GM21619 (cell line): ENCODE measurements around the gene CSNK1D.

Experiments
- ATAC-seq: cut with Tn5 transposase; IDR thresholded peaks from one replicate; pipeline ENCODE4 v1.9.1; 2021; ENCODE audit not compliant: unreplicated experiment

The CSNK1D gene

DNA sequence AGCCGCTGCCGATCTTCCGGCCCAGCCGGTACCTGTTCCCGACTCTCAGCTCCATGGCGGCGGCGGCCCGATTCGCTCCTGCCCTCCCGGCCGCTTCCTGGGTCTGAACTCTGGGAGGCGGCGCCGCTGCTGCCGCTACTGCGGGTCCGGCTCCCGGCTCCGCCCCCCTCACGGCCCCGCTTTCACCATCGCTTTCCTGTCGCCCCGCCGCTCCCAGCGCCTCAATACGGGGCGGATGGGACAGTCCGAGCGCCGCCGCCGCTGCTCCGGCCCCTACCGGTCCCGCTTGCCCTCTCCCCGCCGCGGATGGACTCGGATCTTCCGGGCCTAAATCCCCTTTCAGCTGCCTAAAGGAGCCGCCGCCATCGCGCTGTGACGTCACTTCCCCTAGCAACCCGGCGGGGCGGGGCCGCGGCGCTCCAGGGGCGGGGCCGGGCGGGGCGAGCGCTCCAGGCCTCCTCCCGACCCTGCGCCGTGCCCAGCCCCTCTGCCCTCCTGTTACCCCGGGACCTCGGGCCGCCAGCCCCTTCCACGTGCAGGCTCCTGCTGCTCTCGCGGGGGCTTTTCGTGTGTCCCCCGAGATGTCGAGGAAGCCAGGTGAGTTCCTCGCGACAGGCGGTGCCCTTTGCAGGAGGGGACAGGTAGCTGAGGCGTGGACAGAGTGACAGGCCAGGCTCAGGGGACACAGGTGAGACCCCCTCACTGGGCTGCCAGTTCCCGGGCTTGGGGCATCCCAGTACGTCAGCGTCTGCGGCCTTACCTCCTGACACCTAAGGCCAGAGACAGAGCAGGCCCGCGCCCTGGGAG, at the start of gene CSNK1D:
Gene CSNK1D, minus strand, starts transcription at position 374 of the 807 bp plus-strand sequence. Its CDS starts 319 bp downstream, at position 55.
- peak; percentile 67 for ATAC-seq

DNA sequence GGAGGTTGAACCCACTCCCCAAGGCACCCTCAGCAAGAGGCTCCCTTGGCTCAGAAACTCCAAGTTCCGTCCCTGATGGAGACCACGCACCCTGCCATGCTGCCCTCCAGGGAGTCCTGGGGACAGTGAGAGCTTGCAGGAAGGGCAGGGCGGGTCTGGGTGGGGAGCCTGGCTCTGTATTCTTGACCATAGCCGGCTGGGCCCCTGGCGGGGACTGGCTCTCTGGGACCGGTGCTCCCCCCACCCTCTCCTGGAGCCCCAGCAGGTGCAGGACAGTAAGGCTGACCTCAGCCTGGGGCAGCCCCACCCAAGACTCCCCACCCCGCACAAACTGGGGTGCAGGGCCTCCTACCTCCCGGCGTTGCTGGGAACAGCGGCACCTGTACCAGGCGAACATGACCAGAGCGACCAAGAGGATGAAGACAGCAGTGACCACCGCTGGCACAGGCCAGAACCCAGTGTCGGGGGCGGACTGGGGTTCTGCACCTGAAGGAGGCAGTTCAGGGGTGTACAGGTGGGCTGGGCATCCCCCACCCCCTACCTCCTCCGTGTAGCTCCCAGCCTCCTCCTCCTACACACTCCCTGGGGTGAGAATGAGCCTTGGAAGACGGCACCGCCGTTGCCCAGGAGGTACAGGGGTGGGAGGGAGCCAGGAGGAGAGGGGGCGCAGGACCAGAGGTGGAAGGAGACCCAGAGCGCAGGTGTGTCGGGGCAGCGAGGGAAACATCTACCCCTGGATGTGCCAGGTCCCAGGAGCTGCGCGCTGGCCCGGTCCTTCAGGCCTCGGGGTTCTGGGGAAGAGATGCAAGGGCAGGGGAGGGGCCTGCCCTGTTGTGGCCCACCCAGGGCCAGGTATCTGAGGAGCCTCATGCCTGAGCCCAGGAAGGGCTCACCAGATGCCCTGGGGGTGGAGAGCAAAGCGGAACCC, 49.3 kb upstream of the CSNK1D start:
- no peak for ATAC-seq

DNA sequence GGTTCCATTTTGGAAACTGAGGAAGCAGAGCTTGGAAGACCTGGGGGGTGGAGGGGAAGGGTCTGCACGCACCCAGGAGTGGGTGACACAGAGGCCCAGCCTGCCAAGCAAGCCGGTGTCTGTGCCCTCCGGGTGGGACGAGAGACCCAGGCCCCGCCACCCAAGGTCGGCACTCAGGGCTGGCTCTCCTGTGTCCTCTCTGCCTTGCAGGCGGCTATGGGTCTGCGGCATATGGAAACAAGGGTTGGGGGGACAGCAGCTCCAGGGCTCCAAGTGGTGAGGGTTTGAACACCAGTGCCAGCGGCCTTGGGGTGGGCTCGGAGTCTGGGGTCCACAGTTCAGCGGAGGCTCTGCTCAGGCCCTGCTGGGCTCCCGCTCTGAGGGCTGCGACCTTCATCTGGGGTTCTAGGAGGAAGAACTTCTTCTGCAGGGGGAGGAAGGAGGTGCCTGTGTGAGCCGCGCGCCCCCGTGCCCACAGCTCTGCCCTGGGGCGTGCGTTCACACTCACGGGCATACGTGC, 48.5 kb upstream of the CSNK1D start:
- no peak for ATAC-seq

DNA sequence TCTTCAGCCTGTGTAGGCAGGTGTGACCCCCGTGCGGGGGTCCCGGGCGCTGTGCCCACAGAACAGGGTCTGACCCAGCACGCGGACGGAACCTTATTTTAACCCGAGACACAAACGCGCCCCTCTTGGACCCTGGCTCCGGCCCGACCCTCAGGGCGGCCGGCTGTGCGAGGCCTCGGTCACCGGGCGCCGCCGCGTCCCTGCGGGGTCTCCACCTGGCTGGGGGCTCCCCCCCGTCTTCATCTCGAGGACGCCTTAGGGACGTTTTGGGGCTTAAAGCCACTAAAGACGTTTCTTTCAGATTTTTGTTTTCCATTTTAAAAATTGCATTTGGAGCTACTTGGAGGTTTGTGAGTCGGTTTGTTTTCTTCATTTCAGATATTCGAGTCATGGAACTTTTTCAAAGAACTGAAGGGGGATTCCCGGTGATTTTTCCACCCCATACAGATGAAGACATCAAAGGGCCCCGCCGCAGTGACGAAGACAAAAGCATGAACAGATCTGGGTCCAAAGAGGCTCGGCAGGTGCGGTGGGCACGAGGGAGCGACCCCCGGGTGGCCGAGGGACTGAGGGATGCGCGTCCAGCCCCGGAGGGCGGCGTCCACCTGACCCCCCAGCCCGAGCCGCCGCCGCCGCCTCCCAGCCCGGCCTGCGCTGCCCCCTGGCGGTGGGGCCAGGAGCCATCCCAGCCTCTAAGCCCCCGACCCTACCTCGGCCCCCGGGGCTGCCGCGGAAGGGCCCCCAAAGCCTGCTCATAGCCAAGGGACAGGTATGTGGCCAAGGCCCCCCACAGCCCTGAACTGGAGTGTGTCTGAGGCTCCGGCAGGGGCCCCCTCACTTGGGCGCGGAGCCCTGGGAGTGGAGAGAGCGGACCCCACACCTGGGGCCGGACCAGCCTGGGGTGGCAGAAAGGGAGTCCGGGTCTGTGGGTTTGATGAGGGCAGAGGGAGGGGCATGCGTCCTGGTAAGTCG, 47.7 kb upstream of the CSNK1D start:
- ATAC-seq: no peak

DNA sequence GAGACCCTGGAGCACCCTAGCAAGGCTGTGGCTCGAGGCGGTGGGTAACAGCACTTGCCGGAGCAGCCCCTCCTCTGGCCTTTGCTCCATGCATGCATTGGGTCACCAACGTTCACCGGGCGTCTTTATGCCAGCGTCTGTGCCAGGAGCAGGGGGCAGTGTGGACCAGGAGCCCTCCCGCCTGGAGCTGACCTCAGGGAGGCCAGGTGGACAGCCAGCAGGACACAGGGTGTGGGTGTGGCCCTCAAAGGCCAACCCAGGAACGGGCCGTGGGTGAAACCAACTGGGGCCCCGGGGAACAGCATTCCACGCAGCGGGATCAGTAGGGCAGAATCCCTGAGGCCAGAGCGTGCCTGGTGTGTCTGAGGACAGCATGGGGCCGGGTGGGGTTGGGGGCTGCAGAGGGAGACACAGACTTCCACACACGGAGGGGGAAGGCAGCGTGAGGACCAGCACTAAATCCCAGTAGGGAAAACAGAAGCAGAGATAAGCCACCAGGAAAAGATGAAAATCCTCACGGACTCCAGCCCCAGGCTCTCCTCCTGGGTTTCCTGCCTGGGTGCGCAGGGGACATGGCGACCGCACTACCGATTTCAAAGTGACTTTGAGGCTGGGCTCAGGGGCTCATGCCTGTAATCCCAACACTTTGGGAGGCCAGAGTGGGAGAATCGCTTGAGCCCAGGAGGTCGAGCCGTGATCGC, 46.8 kb upstream of the CSNK1D start:
- no peak for ATAC-seq

DNA sequence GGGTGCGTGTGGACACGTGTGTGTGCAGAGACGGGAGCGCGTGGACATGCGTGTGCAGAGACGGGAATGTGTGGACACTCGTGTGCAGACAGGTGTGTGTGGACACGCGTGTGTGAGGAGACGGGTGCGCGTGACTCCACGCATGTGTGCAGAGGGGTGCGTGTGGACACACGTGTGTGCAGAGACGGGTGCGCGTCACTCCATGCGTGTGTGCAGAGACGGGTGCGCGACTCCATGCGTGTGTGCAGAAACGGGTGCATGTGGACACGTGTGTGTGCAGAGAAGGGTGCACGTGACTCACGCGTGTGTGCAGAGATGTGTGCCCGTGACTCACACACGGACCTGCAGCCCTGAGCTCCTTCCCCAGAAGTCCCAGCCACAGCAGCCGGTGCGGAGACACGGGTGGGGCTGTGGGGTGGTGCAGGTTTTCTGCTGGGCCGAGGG, 46.1 kb upstream of the CSNK1D start:
- ATAC-seq: no peak

DNA sequence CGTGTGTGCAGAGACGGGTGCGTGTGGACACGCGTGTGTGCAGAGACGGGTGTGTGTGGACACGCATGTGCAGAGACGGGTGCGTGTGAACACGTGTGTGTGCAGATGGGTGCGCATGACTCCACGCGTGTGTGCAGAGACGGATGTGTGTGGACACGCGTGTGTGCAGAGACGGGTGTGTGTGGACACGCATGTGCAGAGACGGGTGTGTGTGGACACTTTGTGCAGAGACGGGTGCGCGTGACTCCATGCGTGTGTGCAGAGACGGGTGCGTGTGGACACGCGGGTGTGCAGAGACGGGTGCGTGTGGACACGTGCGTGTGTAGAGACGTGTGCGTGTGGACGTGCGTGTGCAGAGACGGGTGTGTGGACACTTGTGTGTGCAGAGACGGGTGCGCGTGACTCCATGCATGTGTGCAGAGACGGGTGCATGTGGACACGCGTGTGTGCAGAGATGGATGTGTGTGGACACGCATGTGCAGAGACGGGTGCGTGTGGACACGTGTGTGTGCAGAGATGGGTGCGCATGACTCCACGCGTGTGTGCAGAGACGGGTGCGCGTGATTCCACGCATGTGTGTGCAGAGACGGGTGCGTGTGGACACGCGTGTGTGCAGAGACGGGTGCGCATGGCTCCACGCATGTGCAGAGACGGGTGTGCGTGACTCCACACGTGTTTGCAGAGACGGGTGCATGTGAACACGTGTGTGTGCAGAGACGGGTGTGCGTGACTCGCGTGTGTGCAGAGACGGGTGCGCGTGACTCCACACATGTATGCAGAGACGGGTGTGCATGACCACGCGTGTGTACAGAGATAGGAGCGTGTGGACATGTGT, 45.5 kb upstream of the CSNK1D start:
- no peak for ATAC-seq

DNA sequence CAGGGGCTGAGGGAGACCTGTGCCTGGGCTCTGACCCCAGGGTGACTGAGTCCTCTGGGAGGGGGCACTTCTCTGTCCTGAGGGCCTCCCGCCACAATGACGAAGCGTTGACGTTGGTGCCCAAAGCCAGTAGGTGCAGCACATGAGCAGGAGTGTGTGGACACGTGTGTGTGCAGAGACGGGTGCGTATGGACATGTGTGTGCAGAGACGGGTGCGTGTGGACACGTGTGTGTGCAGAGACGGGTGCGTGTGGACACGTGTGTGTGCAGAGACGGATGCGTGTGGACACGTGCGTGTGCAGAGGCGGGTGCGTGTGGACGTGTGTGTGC, 44.6 kb upstream of the CSNK1D start:
- no peak for ATAC-seq

DNA sequence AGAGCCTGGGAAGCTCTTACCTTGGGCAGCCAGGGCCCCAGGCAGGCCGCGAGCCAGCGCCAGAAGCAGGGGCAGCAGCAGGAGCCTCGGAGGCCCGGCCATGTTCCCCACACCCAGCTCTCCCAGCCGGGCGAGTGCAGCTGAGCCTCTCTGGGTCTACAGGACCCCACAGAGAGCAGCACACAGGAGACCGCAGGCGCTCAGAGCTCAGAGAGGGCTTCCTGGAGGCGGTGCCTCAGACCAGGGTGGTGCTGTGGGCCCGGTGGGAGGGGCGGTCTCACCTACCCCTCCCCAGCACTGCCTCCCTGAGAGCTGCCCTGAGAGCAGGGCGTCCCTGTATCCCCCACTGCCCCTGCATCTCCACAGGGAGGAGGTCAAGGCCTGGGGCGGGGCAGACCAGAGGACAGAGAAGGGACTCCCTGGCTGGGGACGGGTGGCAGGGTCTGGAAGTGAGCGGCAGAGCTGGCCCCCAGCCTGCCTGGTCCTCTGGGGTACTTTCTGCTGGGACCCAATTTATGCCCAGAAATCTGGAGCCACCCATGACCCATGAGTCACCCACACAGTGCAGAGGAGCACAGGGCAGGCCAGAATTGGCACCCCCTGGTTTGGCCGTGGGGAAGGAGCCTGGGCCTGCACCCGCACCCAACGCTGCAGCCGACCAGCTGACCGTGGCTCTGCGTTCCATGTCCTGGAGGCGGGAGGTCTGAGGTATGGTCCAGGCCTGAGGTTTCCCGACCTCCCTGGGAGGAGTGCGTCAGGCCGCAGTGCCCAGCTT, 44.1 kb upstream of the CSNK1D start, which contains the start of gene CD7:
Gene CD7, minus strand, starts transcription at position 215 of the 775 bp plus-strand sequence. Its CDS starts 113 bp downstream, at position 102.
- no peak for ATAC-seq

DNA sequence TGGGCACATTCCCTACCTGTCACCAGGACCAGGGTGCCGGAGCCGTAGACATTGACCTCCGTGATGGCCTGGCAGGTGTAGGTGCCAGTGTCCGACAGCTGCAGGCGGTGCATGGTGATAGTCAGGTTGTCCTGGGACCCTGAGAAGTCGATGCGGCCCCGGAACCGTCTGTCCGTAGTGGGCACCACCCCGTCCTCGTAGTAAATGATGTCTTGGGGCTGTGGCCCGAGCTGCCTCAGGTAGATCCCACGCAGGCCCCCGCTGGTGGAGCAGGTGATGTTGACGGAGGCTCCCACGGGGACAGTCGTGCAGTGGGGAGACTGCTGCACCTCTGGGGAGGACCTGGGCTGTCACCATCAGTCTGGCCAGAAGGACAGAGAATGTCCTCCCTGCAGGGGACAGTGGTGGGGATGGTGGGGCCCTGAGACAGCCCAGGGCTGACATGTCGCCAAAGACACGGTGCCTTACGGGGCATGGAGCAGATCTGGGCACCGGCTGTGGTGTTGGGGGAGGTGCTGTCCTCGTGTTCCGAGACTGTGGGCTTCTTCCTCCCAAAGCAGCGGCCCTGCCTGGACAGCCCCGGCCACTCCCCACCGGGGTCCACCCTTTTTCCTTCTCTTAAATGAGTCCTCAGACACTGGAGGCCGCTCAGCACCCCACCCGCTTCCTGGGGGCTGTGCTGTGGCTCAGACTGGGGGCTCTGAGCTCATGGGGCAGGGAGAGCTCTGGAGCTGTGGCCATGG, 43.3 kb upstream of the CSNK1D start:
- no peak for ATAC-seq

DNA sequence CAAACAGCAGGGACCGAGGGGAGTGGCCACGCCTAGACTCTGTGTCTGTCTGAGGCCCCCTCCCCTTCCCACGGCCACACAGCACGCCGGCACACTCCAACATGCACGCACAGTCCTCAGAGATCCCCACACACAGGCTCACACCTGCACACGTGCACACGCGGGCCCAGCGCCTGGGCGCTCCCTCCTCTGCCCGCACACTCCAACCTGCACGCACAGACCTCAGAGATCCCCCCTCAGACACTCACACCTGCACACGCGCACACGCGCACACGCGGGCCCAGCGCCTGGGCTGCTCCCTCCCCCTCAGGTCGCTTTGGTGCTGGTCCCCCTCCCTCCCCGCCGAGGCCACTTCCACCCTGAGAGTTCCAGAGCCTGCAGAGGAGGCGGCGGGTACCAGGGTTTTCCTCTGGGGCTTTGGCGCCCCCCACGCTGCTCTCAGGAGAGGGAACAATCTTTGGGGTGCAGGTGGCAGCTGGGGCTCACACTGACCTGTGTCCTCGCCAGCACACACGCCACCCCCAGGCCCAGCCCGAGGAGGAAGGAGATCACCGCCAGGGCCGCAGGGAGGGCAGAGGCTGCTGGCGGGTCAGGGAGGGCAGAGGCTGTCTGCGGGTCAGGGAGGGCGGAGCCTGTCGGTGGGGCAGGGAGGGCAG, 42.3 kb upstream of the CSNK1D start:
- no peak for ATAC-seq

DNA sequence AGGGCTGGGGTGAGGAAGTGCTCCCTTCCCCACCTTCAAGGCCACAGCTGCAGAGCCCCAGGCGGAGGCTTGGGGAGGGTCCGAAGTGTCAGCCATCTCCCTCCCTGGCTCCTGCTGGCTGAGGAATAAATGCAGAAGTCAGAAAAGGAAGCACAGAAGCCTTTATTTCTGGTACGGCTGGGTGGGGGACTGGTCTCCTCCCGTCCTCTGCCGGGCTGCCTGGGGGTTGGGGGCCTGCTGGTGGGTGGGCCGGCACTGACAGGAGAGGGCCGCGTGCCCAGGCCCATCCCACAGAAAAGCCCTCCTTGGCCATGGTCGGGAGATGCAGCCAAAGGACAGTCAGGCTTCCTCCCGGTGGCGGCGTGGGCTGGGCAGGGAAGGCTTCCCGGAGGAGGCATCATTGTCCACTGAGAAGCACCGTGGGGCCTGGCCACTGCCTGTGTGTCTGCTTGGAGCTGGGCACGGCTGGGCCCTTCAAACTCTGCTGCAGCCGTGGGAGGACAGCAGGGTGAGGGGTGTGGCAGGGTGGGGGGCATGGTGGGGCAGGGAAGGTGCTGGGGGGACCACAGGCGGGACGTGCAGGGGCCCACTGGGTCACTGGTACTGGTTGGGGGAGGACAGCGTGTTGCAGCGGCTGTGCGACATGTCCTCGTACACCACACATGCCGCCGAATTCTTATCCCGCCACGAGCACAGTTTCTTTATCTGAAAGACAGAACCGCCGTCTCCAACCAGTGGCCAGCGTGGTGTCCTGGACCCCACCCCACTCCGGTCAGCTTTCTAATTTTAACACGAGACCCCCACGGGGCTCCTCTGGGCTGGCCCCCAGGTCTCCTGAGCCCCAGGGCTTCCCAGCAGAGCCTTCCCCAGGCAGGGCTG, 41.5 kb upstream of the CSNK1D start:
- ATAC-seq: no peak

DNA sequence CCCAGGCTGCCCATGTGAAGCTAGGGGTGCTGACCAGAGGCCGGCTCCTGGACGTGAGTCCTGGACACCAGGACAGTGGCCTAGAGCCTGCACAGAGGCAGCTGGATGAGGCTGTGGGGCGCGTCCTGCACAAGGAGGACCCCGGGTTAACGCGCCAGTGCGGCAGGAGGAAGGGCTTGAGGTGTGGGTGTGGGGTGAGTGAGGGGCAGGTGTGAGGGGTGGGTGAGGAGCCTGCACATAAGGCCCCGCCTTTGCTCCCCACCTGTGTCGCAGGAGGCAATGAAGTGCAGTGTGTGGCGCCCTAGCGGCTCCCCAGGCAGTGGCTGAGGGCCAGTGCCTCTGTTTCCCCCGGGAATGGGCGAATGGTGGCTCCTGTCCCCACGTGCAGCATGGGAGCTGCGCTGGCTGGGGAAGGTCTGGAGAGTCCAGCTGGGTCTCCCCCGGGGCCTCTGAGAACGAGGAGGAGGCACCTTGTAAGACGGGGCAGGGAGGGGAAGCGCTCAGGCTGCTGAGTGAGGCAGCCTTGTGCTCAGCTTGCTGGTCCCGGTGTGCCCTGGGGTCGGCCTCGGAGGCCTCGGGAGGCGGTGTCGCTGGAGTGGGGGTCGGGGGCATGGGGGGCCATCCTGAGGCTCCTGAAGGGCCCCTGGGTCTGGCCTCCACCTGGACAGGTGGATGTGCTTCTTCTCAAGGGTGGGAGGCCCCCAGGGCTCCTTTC, 40.7 kb upstream of the CSNK1D start:
- no peak for ATAC-seq

DNA sequence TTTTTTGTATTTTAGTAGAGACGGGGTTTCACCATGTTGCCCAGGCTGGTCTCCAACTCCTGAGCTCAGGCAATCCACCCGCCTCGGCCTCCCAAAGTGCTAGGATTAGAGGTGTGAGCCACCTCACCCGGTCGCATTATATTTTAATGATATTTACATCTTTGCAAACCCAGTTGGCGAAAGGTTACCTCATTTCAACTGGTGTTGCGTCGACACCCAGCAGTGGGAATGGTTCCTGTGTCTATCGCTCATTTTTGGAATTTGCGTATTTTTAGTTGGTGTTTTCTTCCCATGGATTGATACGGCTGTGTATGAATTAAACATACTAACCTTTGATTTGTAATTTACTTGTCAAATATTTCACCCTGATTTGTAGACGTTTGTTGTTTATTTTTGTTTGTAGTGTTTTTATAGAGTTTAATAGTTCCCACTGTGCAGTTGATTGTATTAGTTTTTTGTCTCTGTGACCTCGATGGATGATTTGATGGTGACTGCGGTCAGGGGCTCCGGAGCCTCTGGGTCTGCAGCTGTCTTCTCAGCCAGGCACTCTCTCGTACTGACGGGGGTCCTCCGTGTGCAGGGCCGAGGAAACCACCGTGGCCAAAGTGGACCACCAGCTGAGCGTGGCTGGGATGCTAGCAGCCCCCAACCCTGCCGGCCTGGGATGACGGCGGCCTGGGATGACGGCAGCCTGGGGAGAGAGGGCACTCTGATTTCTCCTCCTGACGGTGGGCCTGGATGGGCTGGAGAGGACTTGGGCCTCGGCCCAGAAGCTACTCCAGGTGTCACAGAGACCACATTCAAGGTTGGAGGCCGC, 39.9 kb upstream of the CSNK1D start:
- ATAC-seq: no peak

DNA sequence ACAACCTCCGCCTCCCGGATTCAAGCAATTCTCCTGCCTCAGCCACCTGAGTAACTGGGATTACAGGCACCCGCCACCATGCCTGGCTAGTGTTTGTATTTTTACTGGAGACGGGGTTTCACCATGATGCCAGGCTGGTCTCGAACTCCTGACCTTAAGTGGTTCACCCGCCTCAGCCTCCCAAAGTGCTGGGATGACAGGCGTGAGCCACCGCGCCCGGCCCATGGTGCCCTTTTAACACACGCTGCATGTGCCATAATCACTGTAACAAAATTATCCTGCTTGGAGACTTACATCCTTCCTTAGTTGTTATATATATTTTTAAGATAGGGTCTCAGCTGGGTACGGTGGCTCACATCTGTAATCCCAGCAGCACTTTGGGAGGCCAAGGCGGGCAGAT, 38.5 kb upstream of the CSNK1D start:
- no peak for ATAC-seq
